Activated CD8-positive, alpha-beta memory T cell treated with anti-CD3 and anti-CD28 coated beads for 4 hours (primary cell): ENCODE data around the gene CCL21.

Source experiments
- DNase-seq, 2 donors: peaks; one replicate each; pipeline ENCODE4 v3.0.0-alpha.2; 2020; ENCODE audit warnings: low read depth in 2 of 2

CCL21 gene

DNA sequence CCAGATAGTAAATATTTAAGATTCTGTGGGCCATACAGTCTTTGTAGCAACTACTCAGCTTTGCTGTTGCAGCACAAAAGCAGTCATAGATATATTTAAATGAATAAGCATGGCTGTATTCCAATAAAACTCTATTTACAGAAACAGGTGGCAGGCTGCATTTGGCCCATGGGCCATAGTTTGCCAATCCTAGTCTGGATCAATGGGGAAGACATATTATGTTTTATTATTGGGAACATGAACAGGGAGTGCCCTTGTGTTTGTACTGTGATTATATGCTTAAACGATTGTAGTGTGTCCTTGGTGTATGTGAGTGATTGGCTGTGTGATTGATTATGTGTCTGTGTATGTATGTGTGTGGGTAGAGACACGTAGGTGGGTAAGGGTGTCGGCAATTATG is 35.5 kb downstream of the CCL21 start:
- no peak for DNase-seq

DNA sequence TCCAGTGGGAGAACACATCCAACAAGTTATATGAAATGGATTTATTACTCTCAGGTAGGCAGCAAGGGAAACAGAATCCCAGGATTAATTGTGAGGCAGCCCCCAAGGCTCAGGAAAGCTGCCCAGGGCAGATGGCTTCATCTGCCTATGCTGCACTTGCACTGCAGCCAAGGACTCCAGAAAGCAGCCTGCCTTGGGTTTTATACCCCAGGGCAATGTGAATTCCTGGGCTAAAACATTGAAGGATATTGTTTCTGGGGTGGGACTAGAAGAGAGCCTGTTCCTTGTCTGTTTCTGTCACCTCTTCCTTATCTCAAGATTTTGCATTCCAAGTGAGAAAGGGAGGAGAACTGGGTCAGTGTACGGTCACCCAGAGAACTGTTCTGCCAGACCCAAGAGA is 38.6 kb downstream of the CCL21 start:
- no peak for DNase-seq

DNA sequence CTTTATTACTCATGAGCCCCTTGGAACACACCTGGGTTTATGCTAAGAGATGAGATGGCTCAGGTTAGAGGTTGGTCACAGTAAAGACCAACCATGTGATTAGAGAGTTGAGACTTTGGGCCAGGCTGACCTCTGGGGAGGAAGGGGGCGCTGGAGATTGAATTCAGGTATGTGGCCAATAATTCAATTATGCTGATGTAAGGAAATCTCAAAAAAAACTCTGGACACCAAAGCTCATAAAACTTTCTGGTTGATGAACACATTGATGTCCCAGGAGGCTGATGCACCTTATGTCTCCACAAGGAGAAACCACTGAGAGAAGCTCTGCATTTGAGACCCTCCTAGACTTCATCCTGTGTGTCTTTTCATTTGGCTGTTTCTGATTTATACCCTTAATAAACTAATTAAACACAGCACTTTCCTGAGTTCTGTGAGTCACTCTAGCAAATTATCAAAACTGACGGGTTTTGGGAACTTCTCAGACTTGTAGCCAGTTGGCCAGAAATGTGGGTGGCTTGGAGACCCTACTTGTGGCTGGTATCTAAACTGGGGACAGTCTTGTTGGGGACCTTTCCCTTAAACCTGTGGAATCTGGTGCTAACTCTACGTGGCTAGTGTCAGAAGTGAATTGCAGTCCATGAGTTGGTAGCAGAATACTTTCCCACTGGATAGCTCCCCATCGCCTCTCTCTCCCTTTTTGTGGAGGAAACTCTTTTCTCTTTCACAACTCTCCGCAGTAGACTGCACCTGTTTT is 40.0 kb downstream of the CCL21 start:
- DNase-seq = no peak

DNA sequence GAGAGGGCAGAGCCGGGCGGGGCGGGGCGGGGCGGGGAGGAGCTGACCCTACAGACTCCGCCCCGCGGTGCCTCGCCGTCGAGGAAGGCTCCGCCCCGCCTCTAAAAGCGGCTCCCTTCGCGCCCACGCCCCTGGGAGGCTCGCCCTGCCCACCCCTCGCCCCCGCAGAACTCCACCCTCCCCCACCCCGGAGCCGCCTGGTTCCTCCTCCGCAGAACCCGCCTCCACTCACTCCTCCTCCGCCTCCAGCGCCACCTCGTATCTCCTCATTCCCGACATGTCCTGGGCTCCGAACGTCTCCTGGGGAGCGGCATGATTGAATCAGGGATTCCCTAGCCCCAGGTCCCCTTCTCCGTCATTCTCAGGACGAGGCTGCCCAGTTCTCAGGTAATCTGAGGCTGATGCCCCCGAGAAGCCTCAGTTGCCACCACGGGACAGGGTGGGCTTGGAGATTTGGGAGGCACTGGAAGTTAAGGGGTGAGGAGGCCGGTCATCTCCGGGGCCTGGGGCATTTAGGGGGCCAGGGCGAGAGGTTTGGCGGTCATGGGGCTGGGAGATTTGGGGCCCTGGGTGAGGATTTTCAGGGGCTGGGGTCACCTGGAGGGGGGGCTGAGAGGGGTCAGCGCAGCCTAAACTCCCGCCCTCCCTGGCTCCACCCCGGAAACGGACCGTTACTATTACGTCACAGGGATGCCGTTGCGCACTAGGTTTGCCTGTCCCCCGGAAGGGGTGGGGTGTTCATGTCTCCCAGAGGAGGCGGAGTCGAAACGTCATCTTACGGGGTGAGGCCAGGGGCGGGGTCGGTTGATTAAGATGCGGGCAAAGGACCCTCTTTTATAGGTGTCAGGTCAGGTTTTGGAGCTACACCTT is 44.3 kb downstream of the CCL21 start:
- peak; percentile 76 to 80 for DNase-seq

DNA sequence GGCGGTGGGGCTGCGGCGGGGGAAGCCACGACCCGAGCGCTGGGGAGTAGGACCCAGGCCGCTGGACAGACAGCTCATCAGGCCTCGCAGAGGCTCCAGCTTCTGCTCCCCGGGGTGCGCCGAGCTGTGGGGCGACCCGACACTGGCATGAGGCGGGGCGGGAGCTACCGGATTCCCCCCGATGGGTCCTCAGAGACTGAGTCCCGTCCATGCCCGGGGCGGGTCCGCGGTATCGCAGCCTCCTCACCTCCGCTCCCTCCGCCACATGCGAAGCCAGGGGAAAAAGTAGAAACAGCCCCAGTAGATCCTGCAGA is 44.9 kb downstream of the CCL21 start:
- no peak for DNase-seq

GRCh38 chr9:34664281-34665066 is 45.5 kb downstream of the CCL21 start:
- peak; percentile 12 to 38 for DNase-seq

GRCh38 chr9:34663303-34663605 is 46.7 kb downstream of the CCL21 start:
- DNase-seq = no peak

DNA sequence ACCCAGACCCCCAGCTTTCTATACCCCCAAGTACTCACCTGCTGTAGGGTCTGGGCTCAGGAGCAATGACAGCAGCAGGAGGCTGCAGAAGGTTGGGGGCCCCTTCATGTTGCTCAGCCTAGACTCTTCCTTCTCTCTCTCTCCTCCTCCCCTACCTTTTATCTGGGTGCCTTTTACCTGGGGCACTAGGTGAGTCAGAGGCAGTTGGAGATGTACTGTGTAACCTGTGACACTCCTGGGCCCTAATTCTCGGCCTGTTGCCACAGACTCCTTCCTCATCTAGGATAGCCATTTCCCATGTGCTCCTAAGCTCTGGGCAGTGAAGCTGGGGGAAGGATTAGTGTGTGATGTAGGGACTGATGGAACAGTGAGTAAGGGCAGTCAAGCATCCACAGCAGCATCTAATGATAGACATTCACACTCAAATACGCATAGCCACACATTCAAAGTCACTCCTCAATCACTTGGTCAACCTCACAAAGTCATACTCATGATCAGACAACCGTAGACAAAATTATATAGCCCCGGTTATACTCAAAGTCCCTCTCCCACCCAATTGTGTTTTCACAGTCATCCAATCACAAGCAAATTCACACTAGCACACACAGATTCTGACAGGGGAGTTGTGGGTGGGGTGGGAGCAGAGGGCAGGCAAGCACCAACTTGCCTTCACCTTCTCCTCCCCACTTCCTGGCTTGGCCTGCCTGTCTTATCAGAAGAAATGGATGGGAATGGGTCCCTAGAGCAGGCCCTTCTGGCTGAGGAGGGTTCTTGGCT is 47.2 kb downstream of the CCL21 start, which contains the start of gene CCL27:
Gene CCL27 (minus strand): TSS at position 132 of the 777 bp plus-strand sequence. CDS start 24 bp downstream, at position 108.
- no peak for DNase-seq

DNA sequence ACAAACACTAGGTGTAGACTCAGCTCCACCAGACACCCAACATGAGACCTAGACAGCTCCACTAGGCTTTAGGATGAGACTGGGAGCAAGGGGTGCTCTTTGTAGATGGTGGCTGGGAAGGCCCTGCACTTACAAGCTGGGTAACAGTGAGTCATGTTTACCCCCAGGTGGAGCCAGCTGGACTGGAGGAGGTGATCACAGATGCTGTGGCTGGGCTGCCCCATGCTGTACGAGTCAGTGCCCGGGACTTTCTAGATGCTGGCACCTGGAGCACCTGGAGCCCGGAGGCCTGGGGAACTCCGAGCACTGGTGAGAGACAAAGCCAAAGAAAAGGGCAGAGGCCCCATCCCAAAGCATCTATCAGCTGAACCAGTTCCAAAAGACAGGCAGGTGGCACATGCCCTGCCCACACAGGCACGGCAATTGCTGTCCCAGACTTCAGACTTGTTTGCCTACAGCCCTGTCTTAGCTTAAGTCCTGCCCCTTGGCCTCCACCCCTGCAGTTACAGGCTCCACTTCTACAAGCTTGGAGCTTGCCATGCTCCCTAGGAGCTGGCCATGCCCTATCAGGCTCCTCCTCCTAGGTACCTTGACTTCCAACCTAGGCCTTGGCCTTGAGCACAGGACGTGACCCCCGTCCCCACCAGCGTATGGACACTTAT is 50.2 kb downstream of the CCL21 start:
- DNase-seq = no peak
